Mononuclear cell (primary cell): ENCODE measurements around the gene RHBDL2. TPM values are rescaled to one million over a fixed set of nuclear protein-coding genes. Genes with fewer than 3 reads are reported as not detected.
"Not testable (repeated sequence)": the region's sequence is repeated elsewhere in the genome, so short reads cannot be mapped to it uniquely, and the experiment has no call there.

ENCODE experiments used
- H3K27me3 ChIP-seq: 2 replicates; pipeline ENCODE4 v1.6.0; 2011; ENCODE audit warnings: low read length, control low read depth; ENCODE audit not compliant: insufficient read depth
- H3K4me1 ChIP-seq: 2 replicates; pipeline ENCODE4 v1.5.1; 2011; ENCODE audit warnings: mild to moderate bottlenecking, low read length, control low read depth; ENCODE audit not compliant: insufficient read depth
- H3K4me3 ChIP-seq: 2 replicates; pipeline ENCODE4 v1.5.1; 2011; ENCODE audit warnings: mild to moderate bottlenecking, low read length, moderate library complexity
- H3K9me3 ChIP-seq: 2 replicates; pipeline ENCODE4 v1.5.1; 2011; ENCODE audit warnings: low read depth, mild to moderate bottlenecking, control low read depth, low read length
- total RNA-seq: library from RNA; depleted of rRNA; stranded (reverse); fragments of >200 nt; gene quantifications from one replicate; pipeline ENCODE4 v1.2.3, GENCODE V29; 2012

RHBDL2 gene
- total RNA-seq, 1 donor, result not detected

DNA sequence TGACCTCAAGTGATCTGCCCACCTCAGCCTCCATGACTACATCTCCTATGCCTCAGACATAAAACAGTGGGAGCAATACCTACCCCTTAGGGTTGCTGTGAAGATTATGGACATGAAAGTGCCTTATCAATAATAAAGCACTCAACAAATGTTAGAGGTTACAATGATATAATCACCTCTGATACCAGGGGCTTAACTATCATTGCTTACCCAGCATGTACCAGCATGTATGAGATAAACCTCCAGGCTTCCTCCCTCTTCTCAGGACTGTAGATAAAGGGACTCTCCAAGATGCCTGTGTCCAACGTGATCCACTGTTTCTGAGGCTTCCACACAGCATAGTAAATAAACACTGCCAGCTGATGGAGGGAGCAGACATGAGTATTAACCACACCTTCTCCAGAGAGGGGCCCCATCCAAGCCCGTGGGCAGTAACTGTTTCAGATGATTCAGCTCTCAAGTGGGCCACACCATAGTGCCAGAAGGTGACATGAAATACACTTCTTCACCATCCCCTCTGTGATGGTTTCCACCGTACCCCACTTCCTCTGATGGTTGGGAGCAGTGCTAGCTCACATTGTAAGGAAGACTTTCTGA lies 26.2 kb downstream of the RHBDL2 start:
- no peaks in the 10 kb centered on the region for H3K9me3 ChIP-seq
- no peaks in the 10 kb centered on the region for H3K4me1 ChIP-seq
- H3K27me3 ChIP-seq, result no peaks in the 10 kb centered on the region
- no peak overlapping the region for H3K4me3 ChIP-seq

GRCh38 chr1:38914908-38915307 lies 26.7 kb downstream of the RHBDL2 start:
- not testable (repeated sequence) for H3K4me1 ChIP-seq, H3K27me3 ChIP-seq, H3K4me3 ChIP-seq, H3K9me3 ChIP-seq

DNA sequence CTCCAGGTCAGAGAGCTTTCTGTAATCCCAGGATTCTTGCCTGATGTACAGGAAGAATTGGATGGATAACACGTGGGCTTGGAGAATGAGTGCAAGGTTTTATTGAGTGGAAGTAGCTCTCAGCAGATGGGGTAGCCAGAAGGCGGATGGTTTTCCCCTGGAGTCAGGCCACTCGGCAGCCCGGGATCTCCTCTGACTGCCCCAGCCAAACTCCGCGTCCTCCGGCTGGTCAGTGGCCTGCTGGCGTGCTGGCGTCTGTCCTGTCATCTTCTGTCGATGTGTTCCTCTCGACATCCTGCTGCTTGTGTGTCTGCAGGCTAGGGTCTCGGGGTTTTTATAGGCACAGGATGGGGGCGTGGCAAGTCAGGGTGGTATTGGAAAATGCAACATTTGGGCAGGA lies 32.8 kb downstream of the RHBDL2 start:
- Histone ChIP-seq H3K27me3 (no peaks in the 10 kb centered on the region), H3K4me1 (no peaks in the 10 kb centered on the region), H3K9me3 (no peaks in the 10 kb centered on the region), H3K4me3 (no peak overlapping the region)

DNA sequence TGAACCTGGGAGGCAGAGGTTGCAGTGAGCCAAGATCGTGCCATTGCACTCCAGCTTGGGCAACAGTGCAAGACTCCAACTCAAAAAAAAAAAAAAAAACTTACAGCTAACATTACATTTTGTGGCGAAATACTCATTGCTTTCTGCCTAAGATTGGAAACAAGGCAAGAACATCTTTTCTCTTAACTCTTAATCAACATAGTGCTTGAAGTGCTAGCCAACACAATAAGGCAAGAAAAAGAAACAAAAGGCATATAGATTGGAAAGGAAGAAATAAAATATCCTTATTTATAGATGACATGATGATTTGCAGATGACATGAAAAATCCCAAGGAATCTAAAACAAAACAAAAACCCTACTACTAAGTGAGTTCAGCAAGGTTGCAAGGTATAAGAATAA lies 35.6 kb downstream of the RHBDL2 start:
- Histone ChIP-seq H3K9me3 (no peaks in the 10 kb centered on the region), H3K4me1 (no peaks in the 10 kb centered on the region), H3K4me3 (no peak overlapping the region), H3K27me3 (no peaks in the 10 kb centered on the region)

- no peaks in the 10 kb centered on the region for H3K4me1 ChIP-seq
- no peaks in the 10 kb centered on the region for H3K9me3 ChIP-seq
- H3K4me3 ChIP-seq, result no peak overlapping the region
- no peaks in the 10 kb centered on the region for H3K27me3 ChIP-seq
Measured at GRCh38 chr1:38899560-38899959, 42.1 kb downstream of the RHBDL2 start.

DNA sequence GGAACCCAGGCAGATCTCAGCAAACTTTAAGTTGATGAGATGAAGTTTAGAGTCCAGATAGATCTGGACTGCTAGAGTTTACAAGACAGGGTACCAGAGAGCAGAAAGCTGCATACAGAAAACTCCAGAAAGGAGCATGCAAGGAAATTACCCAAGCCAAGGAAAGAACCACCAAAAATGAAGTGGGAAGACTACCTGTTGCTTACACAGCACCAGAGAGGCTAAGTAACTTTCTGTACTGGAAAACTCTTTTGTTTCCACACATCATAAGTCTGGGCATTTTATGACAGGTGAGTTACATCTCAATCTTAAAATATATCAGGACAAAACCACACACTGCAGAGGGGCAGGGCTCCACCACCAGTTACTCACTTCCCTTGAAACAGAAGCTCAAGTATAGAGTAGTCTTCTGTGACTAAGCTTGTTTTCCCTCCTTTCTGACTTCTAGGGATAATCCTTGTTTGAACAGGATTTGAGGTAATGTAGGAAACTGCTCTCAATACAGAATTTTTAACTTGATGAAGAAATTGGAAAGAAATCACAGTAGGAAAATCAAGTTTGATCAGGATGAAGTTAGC lies 42.9 kb downstream of the RHBDL2 start:
- no peak overlapping the region for H3K4me3 ChIP-seq
- H3K9me3 ChIP-seq, result no peaks in the 10 kb centered on the region
- H3K4me1 ChIP-seq, result no peaks in the 10 kb centered on the region
- no peaks in the 10 kb centered on the region for H3K27me3 ChIP-seq

GRCh38 chr1:38896169-38896568 lies 45.5 kb downstream of the RHBDL2 start:
- no peaks in the 10 kb centered on the region for H3K4me1 ChIP-seq
- H3K27me3 ChIP-seq, result no peaks in the 10 kb centered on the region
- H3K4me3 ChIP-seq, result no peak overlapping the region
- no peaks in the 10 kb centered on the region for H3K9me3 ChIP-seq

- no peaks in the 10 kb centered on the region for H3K27me3 ChIP-seq
- H3K4me3 ChIP-seq, result no peak overlapping the region
- H3K4me1 ChIP-seq, result no peaks in the 10 kb centered on the region
- no peaks in the 10 kb centered on the region for H3K9me3 ChIP-seq
Measured at GRCh38 chr1:38892976-38893375, 48.7 kb downstream of the RHBDL2 start.

DNA sequence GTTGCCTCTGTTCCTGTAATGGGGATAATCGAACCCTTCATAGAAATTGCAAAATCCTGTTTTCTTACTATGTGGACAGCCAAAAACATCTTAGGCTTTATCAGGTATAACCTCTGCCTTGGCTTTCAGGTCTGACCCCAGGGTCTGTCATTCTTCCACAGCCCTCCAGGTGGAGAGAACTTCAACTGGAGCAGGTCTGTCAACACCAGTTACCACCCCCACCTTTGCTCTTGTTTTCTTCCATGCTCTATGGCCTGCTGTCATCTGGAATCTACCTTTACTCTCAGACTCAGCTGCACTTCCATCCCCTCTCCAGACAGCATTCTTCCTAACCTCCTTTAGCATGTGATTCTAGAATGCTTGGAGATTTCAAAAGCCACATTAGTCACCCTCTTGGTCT lies 49.9 kb downstream of the RHBDL2 start:
- H3K27me3 ChIP-seq, result no peaks in the 10 kb centered on the region
- H3K4me1 ChIP-seq, result no peaks in the 10 kb centered on the region
- no peak overlapping the region for H3K4me3 ChIP-seq
- H3K9me3 ChIP-seq, result no peaks in the 10 kb centered on the region

- Histone ChIP-seq H3K4me3 (no peak overlapping the region), H3K27me3 (no peaks in the 10 kb centered on the region), H3K9me3 (no peaks in the 10 kb centered on the region), H3K4me1 (no peaks in the 10 kb centered on the region)
Measured at GRCh38 chr1:38889589-38889988, 52.0 kb downstream of the RHBDL2 start.

DNA sequence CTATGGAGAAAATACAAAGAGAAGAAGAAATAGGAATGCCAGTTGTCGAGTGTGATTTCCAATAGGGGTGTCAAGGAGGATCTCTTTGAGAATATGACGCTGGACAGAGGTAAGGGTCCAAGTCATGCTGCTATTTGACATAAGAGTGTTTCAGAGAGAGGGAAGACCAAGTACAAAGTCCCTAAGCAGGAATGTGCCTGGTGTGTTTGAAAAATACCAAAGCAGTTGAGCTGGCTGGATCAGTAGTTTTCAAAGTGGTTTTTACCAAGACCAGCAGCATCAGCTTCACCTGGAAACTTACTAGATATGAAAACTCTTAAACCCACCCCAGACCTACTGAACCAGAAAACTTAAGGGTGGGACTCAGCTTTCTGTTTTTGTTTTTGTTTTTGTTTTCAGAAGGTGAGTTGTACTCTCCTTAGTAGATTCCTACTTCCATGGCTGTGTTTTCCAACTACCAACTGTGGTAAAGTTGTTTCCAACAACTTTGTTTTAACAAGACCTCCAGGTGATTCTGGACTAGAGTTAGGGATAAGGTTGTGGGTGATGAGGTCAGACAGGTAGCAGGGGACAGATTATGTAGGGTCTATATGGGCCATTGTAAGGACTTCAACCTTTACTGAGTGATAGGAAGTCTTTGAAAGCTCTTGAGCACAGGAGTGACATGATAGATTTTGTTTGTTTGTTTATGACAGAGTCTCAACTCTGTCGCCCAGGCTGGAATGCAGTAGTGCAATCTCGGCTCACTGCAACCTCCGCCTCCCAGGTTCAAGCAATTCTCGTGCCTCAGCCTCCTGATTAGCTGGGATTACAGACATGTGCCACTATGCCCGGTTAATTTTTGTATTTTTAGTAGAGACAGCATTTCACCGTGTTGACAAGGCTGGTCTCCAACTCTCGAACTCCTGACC lies 53.0 kb downstream of the RHBDL2 start:
- Histone ChIP-seq H3K9me3 (no peaks in the 10 kb centered on the region), H3K27me3 (no peaks in the 10 kb centered on the region), H3K4me1 (no peaks in the 10 kb centered on the region), H3K4me3 (no peak overlapping the region)

DNA sequence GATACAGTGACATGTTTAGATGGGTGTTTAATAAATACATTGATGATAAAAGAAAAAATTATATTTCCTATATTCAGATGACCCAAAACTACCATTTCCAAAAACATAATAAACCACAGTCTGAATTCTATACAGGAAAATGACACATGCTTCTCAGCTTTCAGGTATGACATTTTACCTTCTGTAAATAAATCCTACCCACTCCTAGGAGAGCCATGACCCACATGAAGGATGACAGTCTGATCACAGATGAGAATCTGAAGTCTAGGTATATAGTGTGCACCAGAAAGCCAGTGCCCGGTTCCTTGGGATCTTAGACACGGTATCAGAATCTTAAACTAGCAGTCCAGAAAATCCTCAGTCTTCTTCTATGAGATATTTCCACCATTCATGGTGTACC lies 56.5 kb downstream of the RHBDL2 start:
- H3K27me3 ChIP-seq, result no peaks in the 10 kb centered on the region
- H3K4me1 ChIP-seq, result no peaks in the 10 kb centered on the region
- H3K9me3 ChIP-seq, result no peaks in the 10 kb centered on the region
- no peak overlapping the region for H3K4me3 ChIP-seq

GRCh38 chr1:38881487-38881886 lies 60.1 kb downstream of the RHBDL2 start, which contains the start of gene GJA9:
GJA9 (minus strand) TSS chr1:38881587; CDS start chr1:38876098, 5,489 bp downstream.
- no peak within 1 kb of the TSS for H3K4me3 ChIP-seq
- H3K27me3 ChIP-seq, result no peaks in the 10 kb centered on the region
- no peaks in the 10 kb centered on the region for H3K4me1 ChIP-seq
- no peaks in the 10 kb centered on the region for H3K9me3 ChIP-seq

GRCh38 chr1:38875811-38876210 lies 65.8 kb downstream of the RHBDL2 start:
- H3K4me1 ChIP-seq, result peaks cover 20% of the 10 kb centered on the region
- H3K4me3 ChIP-seq, result no peak overlapping the region
- H3K9me3 ChIP-seq, result no peaks in the 10 kb centered on the region
- H3K27me3 ChIP-seq, result no peaks in the 10 kb centered on the region
